HG03342 (cell line): ENCODE data around the gene CTNNBIP1.
"Not testable (repeated sequence)": the region's sequence is repeated elsewhere in the genome, so short reads cannot be mapped to it uniquely, and the experiment has no call there.

ENCODE experiments used
- ATAC-seq: cut with Tn5 transposase; IDR thresholded peaks from one replicate; pipeline ENCODE4 v1.9.1; 2021; ENCODE audit warnings: mild to moderate bottlenecking, moderate library complexity; ENCODE audit not compliant: unreplicated experiment

The CTNNBIP1 gene

GRCh38 chr1:9910076-9910422, at the start of gene CTNNBIP1:
Gene CTNNBIP1, minus strand, starts transcription at chr1:9910269. Its CDS starts 38,205 bp downstream, at chr1:9872064.
- peak; percentile 73 for ATAC-seq

- ATAC-seq: no peak
Measured at GRCh38 chr1:9957726-9958125, 47.7 kb upstream of the CTNNBIP1 start.

GRCh38 chr1:9946315-9946714, 36.2 kb upstream of the CTNNBIP1 start:
- no peak for ATAC-seq

GRCh38 chr1:9942939-9943788, 33.1 kb upstream of the CTNNBIP1 start, which contains the start of the genes LZIC and NMNAT1:
Gene LZIC, minus strand, starts transcription at chr1:9943391. Its CDS starts 6,772 bp downstream, at chr1:9936619.
Gene NMNAT1, plus strand, starts transcription at chr1:9943475. Its CDS starts 28,599 bp downstream, at chr1:9972074.
- peak; percentile 92 for ATAC-seq

GRCh38 chr1:9942399-9942938, 32.4 kb upstream of the CTNNBIP1 start:
- ATAC-seq: peak; percentile 8

GRCh38 chr1:9929431-9930385, 19.6 kb upstream of the CTNNBIP1 start:
- no peak for ATAC-seq

- no peak for ATAC-seq
Measured at GRCh38 chr1:9927259-9927658, 17.2 kb upstream of the CTNNBIP1 start.

GRCh38 chr1:9922342-9922741, 12.3 kb upstream of the CTNNBIP1 start:
- ATAC-seq: no peak

GRCh38 chr1:9920606-9921005, 10.5 kb upstream of the CTNNBIP1 start:
- ATAC-seq: no peak

GRCh38 chr1:9917901-9918300, 7.8 kb upstream of the CTNNBIP1 start:
- ATAC-seq: no peak

GRCh38 chr1:9917495-9917894, 7.4 kb upstream of the CTNNBIP1 start:
- ATAC-seq: not testable (repeated sequence)

GRCh38 chr1:9916452-9916851, 6.4 kb upstream of the CTNNBIP1 start:
- no peak for ATAC-seq

GRCh38 chr1:9914610-9914937, 4.5 kb upstream of the CTNNBIP1 start:
- ATAC-seq: no peak

GRCh38 chr1:9912264-9912936, 2.3 kb upstream of the CTNNBIP1 start:
- ATAC-seq: no peak

- peak; percentile 93 for ATAC-seq
Measured at GRCh38 chr1:9910423-9911178, 532 bp upstream of the CTNNBIP1 start.

GRCh38 chr1:9909234-9910046, 629 bp downstream of the CTNNBIP1 start:
- ATAC-seq: peak; percentile 4

- no peak for ATAC-seq
Measured at GRCh38 chr1:9908871-9909233, 1.2 kb downstream of the CTNNBIP1 start.

- no peak for ATAC-seq
Measured at GRCh38 chr1:9907441-9907840, 2.6 kb downstream of the CTNNBIP1 start.

GRCh38 chr1:9906466-9906865, 3.6 kb downstream of the CTNNBIP1 start:
- no peak for ATAC-seq
